Medulla oblongata (tissue), 1 donor: Measurements from ENCODE around the gene SNX15.
"Not testable (repeated sequence)": the region's sequence is repeated elsewhere in the genome, so short reads cannot be mapped to it uniquely, and the experiment has no call there.

Source experiments
- DNase-seq: peaks from one replicate; pipeline ENCODE4 v3.0.0-alpha.2; 2015; ENCODE audit errors: extremely low spot score

Gene SNX15, protein sequence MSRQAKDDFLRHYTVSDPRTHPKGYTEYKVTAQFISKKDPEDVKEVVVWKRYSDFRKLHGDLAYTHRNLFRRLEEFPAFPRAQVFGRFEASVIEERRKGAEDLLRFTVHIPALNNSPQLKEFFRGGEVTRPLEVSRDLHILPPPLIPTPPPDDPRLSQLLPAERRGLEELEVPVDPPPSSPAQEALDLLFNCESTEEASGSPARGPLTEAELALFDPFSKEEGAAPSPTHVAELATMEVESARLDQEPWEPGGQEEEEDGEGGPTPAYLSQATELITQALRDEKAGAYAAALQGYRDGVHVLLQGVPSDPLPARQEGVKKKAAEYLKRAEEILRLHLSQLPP

GRCh38 chr11:65027213-65028067, at the start of gene SNX15:
Gene SNX15, plus strand, starts transcription at chr11:65027439. Its CDS starts 99 bp downstream, at chr11:65027538.
- peak; percentile 99 for DNase-seq

GRCh38 chr11:64983339-64983738, 43.9 kb upstream of the SNX15 start:
- not testable (repeated sequence) for DNase-seq

DNA sequence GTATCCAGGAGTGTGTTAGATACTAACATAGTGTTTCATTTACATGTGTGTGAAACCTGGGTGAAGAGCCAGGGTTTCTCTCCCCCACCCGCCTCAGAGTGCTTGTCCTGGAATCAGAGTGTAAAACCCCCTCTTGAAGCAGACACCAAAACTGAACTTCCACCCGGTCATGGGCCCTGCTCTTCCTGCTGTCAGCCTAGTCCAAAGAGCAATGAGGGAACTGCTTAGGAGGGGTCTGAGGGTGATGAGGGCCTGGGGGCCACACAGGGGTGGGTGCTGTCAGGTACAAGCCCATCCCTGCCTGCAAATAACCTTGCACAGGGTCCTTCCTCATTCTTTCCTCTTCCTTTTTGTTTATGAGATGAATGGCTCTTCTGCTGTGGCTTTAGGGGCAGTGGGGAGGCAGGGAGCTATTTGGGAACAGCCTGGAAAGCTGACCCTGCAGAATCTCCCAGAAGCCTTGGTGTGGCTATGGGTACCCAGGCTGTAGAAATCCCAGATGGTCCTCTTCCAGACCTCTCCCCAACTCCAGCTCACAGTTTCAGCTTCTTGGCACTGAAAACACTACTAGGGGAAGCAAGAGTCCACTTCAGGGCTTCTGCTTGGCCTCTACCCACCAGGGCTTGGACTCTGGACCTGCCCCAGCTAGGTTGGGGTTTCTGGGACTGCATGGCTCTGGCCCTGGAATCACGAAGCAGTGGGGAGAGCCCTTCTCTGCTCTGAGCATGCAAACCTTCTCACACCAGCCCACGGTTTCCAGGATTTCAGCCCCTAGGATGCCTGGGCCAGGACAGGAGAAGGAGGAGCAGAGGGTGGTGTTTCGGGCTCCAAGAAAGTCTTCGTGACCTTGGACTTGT, 39.0 kb upstream of the SNX15 start:
- DNase-seq = no peak

- no peak for DNase-seq
Observed at GRCh38 chr11:64989416-64989815, 37.8 kb upstream of the SNX15 start.

DNA sequence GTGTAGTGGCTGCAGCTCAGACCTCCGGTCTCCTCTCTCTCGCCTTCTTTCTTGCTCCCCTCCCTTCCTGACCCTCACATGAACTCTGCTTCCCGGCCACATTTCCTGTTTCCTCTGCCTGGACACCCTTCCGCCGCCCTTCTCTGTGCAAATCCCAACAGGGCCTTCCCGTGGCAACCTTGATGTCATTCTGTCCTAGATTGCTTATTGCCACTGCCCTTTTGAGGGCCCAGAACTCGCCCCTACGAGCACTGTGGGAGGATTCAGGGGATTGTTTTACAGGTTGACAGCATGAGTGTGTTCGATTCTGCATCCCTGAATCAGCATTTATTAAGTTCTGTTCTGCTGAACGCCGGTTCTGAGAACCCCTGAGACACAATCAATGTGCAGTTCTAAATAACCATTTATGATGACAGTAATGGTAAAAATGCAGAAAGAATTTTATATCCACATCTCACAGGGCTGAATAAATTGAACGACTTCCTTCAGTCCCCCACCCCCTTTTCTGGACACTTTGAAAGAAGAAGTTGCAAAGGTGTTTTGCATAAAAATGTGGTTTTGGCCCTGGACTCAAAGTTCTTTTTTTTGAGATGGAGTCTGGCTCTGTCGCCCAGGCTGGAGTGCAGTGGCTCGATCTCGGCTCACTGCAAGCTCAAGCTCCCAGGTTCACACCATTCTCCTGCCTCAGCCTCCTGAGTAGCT, 36.9 kb upstream of the SNX15 start:
- DNase-seq = no peak

- DNase-seq = no peak
Observed at GRCh38 chr11:64994318-64994717, 32.9 kb upstream of the SNX15 start.

- DNase-seq = no peak
Observed at GRCh38 chr11:64996327-64996709, 30.9 kb upstream of the SNX15 start.

DNA sequence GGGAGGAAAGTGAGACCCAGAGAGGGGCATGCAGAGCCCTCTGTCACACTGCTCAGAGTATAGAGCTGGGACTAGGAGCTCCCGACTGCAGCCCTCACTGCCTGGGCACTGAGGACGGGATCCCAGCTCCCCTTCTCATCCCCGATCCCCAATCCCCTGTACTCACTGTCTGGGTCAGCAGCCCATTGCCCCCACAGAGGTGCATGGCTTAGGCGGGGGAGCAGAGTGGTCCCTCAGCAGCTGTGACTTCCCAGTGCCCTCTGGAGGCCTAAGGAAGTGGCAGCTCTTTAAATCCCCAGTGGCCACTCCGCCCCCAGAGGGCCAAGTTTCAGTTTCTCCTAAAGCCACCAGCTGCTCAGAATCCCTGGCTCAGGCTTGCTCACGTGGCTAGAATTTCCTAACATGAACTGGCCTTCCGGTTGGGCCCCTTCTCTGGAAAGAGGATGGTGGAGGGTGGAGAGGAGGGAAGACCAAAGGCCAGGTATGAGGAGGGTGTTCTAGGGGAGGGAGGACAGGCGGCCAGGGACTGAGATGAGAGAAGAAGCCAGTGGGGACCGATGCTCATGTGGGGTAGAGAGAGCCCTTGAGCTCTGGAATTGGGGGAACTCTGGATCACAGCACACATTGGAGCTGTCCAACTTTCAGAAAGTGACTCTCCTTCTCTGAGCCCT, 30.4 kb upstream of the SNX15 start, which contains the start of gene BATF2:
TSS of gene BATF2 (minus strand) at position 262 of the 671 bp plus-strand sequence. CDS start at position 205, 57 bp downstream.
- peak; percentile 90 for DNase-seq

GRCh38 chr11:64998141-64998540, 29.1 kb upstream of the SNX15 start:
- no peak for DNase-seq

GRCh38 chr11:64998690-64999431, 28.4 kb upstream of the SNX15 start:
- no peak for DNase-seq

GRCh38 chr11:64999478-64999877, 27.8 kb upstream of the SNX15 start:
- DNase-seq = no peak

DNA sequence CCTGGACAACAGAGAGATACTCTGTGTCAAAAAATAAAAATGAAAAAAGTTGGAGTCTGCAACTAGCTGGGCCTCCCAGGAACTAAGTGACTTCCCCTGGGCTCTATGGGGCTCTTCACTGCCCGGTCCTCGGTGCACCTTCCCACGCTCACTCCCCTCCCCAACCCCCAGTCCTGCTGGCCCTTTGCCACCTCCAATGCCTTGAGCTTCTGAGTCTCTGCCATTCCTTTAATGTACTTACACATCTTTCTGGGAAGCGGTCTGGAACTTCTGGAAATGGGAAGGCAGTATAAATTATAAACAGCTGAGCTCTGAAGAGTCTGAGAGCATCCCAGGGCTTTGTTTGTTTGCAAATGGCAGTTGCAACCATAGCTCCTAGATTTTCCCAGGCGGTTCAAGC, 24.5 kb upstream of the SNX15 start:
- DNase-seq = no peak

GRCh38 chr11:65003282-65003681, 24.0 kb upstream of the SNX15 start:
- no peak for DNase-seq

DNA sequence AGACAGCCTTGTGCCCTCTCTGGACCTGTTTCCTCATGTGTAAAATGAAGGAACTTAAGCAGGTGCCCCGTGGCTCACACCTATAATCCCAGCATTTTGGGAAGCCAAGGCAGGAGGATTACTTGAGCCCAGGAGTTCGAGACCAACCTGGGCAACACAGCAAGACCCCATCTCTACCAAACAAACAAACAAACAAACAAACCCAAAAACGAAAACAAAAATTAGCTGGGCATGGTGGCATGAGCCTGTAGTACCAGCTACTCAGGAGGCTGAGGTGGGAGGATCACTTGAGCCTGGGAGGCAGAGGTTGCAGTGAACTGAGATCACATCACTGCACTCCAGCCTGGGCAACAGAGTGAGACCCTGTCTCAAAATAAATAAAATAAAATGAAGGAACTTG, 23.3 kb upstream of the SNX15 start:
- DNase-seq = not testable (repeated sequence)

- no peak for DNase-seq
Observed at GRCh38 chr11:65008016-65008415, 19.2 kb upstream of the SNX15 start.

DNA sequence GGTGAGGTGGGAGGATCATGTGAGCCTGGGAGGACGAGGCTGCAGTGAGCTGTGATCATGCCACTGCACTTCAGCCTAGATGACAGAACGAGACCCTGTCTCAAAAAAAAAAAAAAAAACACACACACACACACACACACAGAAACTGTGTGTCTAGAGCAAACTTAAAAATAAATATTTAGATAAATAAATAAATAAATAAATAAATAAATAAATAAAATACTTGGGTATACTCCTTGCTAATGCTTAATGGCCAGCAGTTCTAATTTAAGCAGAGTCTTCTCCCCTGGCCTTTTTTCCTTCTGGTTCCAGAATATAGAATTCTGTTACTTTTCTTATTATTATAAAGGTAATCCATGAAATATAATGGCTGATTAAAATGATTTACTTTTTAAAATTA, 18.4 kb upstream of the SNX15 start:
- no peak for DNase-seq

GRCh38 chr11:65013130-65013887, 13.9 kb upstream of the SNX15 start:
- DNase-seq = peak; percentile 93

- DNase-seq = peak; percentile 94
Observed at GRCh38 chr11:65013888-65014725, 13.1 kb upstream of the SNX15 start, which contains the start of gene ARL2. Gene ARL2, plus strand, starts transcription at chr11:65014160. Its CDS starts 48 bp downstream, at chr11:65014208.
